Measurements from ENCODE around the gene ANKRD42. TPM values are rescaled to one million over a fixed set of nuclear protein-coding genes. Genes with fewer than 3 reads are reported as not detected.
"Not testable (repeated sequence)": the region's sequence is repeated elsewhere in the genome, so short reads cannot be mapped to it uniquely, and the experiment has no call there.

The ANKRD42 gene
- total RNA-seq, 1 donor from 2014 or later, result 12.1 TPM

GRCh38 chr11:83206221-83206620 is 12.7 kb downstream of the ANKRD42 start:
- Mint-ChIP-seq H3K36me3 (peaks cover 6% of the 10 kb centered on the region), H3K27ac (no peak overlapping the region), H3K4me3 (no peak overlapping the region), H3K4me1 (ENCODE audit: unreplicated experiment) (no peaks in the 10 kb centered on the region), H3K27me3 (no peaks in the 10 kb centered on the region), H3K9me3 (no peaks in the 10 kb centered on the region)
- no peak for DNase-seq (ENCODE audit: extremely low spot score, unreplicated experiment)
- no peak for TF ChIP-seq CTCF (conservative IDR thresholded peaks at IDR 0.05)

- not testable (repeated sequence) for H3K36me3 Mint-ChIP-seq; H3K4me3 Mint-ChIP-seq; H3K9me3 Mint-ChIP-seq; H3K27me3 Mint-ChIP-seq; H3K4me1 Mint-ChIP-seq (ENCODE audit: unreplicated experiment); DNase-seq (ENCODE audit: extremely low spot score, unreplicated experiment); H3K27ac Mint-ChIP-seq
These were observed 13.4 kb downstream of the ANKRD42 start for GRCh38 chr11:83206771-83207382.

- no peak for DNase-seq (ENCODE audit: extremely low spot score, unreplicated experiment)
- Mint-ChIP-seq H3K4me1 (ENCODE audit: unreplicated experiment) (no peaks in the 10 kb centered on the region), H3K27me3 (peaks cover 11% of the 10 kb centered on the region), H3K27ac (no peak overlapping the region), H3K4me3 (no peak overlapping the region), H3K9me3 (no peaks in the 10 kb centered on the region), H3K36me3 (no peaks in the 10 kb centered on the region)
- peak; percentile 51 for TF ChIP-seq CTCF (conservative IDR thresholded peaks at IDR 0.05)
These were observed 25.6 kb downstream of the ANKRD42 start for GRCh38 chr11:83219095-83219494.

- Mint-ChIP-seq H3K36me3 (no peaks in the 10 kb centered on the region), H3K9me3 (no peaks in the 10 kb centered on the region), H3K27ac (no peak overlapping the region), H3K27me3 (peaks cover 11% of the 10 kb centered on the region), H3K4me3 (no peak overlapping the region), H3K4me1 (ENCODE audit: unreplicated experiment) (no peaks in the 10 kb centered on the region)
- no peak for DNase-seq (ENCODE audit: extremely low spot score, unreplicated experiment)
- TF ChIP-seq CTCF (conservative IDR thresholded peaks at IDR 0.05), result no peak
These were observed 26.7 kb downstream of the ANKRD42 start for GRCh38 chr11:83220260-83220659.

GRCh38 chr11:83221694-83222093 is 28.2 kb downstream of the ANKRD42 start:
- Mint-ChIP-seq H3K4me3 (no peak overlapping the region), H3K9me3 (no peaks in the 10 kb centered on the region), H3K36me3 (no peaks in the 10 kb centered on the region), H3K4me1 (ENCODE audit: unreplicated experiment) (no peaks in the 10 kb centered on the region), H3K27me3 (peaks cover 11% of the 10 kb centered on the region), H3K27ac (no peak overlapping the region)
- no peak for TF ChIP-seq CTCF (conservative IDR thresholded peaks at IDR 0.05)
- DNase-seq (ENCODE audit: extremely low spot score, unreplicated experiment), result no peak

GRCh38 chr11:83222499-83222898 is 29.0 kb downstream of the ANKRD42 start:
- no peak overlapping the region for H3K27ac Mint-ChIP-seq
- peaks cover 11% of the 10 kb centered on the region for H3K27me3 Mint-ChIP-seq
- H3K4me1 Mint-ChIP-seq (ENCODE audit: unreplicated experiment), result no peaks in the 10 kb centered on the region
- no peaks in the 10 kb centered on the region for H3K36me3 Mint-ChIP-seq
- no peaks in the 10 kb centered on the region for H3K9me3 Mint-ChIP-seq
- no peak overlapping the region for H3K4me3 Mint-ChIP-seq
- no peak for TF ChIP-seq CTCF (conservative IDR thresholded peaks at IDR 0.05)
- DNase-seq (ENCODE audit: extremely low spot score, unreplicated experiment), result no peak

Measured in type B pancreatic cell (in vitro differentiated cells).